GM21786 (cell line): ENCODE results near the gene CAPSL.
"Not testable (repeated sequence)": the region's sequence is repeated elsewhere in the genome, so short reads cannot be mapped to it uniquely, and the experiment has no call there.

Experiments used
- ATAC-seq: cut with Tn5 transposase; IDR thresholded peaks from one replicate; pipeline ENCODE4 v1.9.1; 2021; ENCODE audit not compliant: unreplicated experiment

Gene CAPSL

GRCh38 chr5:35877655-35878054 lies 60.8 kb downstream of the CAPSL start:
- no peak for ATAC-seq

GRCh38 chr5:35876922-35877321 lies 61.5 kb downstream of the CAPSL start:
- no peak for ATAC-seq

- ATAC-seq, result no peak
These were observed 62.0 kb downstream of the CAPSL start for GRCh38 chr5:35876454-35876853.

- ATAC-seq, result no peak
These were observed 67.8 kb downstream of the CAPSL start for GRCh38 chr5:35870605-35871004.

GRCh38 chr5:35869685-35870277 lies 68.6 kb downstream of the CAPSL start:
- ATAC-seq, result no peak

DNA sequence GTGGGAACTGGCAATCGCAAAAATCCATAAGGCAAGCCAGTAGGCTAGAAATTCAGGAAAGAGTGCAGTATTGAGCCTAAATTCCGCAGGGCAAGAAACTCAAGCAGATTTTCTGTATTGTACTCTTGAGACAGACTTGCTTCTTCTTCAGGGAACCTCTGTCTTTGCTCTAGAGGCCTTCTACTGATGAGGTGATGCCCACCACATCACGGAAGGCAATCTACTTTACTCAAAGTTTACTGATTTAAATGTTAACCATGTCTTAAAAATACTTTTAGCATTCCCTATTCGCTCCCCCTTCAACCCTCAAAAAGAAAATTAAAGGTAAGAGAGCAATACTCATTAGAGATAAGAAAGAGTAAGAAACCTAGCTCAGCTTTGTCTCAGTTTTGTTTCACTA lies 70.4 kb downstream of the CAPSL start:
- ATAC-seq, result no peak

- no peak for ATAC-seq
These were observed 75.3 kb downstream of the CAPSL start for GRCh38 chr5:35863159-35863558.

DNA sequence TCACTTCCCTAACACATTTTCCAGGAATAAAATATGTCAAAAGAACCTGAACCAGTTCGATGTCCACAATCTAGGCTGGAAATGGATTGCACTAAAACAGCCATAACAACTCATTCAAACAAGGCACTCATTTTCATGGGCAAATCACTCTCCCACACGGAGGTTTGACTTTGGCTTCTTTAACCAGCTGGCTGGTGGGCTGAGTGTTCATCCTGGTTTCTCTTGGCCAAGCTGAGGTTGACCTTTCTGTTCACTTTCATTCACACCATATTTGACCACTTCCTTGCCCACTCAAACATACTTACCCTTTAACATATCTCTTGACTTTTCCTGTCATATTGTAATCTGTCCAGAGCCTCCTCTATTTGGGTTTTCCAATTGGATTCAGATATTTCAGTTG lies 76.3 kb downstream of the CAPSL start:
- no peak for ATAC-seq

DNA sequence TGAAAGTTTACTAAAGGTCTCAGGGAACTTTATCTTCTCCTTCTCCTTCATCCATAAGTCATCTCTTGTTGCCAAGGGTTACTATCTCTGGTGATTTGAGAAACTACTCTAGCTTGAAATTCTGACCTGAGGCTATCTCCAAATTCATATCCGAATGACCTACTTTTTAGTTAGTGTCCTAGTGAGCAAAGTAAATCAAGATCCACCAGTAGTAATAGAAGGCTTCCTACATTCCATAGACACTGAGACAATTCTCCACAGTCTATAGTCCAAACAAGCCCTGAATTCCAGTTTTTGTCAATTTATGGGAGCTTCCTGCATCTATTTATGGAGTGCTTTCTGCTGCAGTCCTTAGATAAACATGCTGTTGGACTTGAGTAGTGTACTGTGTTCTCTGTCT lies 76.7 kb downstream of the CAPSL start:
- ATAC-seq, result no peak

- no peak for ATAC-seq
These were observed 77.7 kb downstream of the CAPSL start for GRCh38 chr5:35860686-35861085.

GRCh38 chr5:35859101-35859661 lies 79.2 kb downstream of the CAPSL start:
- no peak for ATAC-seq

DNA sequence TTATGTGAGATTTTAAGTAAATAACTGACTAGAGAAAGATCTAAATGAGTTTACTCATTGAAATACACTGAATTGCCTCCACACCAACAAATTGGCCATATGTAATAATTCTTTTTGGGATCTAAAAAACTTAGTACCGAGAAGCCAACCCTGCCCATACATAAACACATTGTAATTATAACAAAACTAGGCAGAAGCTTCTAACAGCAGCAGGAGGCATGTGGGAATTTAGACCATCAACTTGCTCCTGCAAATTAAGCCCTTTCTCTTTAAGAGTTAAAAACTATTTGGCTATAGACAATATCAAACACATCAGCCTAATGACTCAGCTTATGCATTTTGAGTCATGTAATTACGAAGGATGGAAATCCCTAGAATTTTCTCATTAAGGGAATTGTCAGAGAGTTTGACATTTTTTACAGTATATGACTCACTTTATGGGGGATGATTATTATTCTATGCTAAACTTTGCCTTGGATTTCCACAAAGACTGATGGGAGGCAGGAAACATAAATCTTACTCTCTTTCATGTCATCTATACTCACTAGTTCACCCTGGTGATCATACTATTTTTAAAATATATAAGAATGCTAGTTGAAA lies 80.7 kb downstream of the CAPSL start:
- ATAC-seq, result no peak

DNA sequence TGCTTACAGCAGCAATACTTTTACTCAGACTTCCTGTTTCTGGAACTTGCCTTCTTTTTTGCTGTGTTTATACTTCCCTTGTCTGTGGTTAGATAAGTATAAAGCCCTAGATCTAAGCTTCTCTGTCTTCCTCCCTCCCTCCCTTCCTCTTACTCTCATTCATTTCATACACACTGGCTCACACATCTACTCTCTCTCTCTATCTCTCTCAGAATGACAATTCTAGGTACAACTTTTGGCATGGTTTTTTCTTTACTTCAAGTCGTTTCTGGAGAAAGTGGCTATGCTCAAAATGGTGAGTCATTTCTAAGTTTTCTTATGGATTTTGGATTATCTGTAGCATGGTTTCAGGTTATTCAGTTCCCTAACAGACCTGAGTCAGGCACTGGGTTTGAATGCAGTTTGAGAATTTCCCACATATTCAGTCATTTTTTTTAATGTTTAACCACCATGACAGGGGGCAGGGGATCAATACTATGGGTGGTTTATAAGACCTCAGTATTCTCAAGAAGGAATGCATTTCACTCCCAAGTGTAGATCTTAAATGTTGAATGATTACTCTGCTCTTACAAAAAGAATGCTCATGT lies 81.6 kb downstream of the CAPSL start, which contains the start of gene IL7R:
Gene IL7R, plus strand, starts transcription at position 127 of the 587 bp plus-strand sequence. Its CDS starts 87 bp downstream, at position 214.
- no peak for ATAC-seq

DNA sequence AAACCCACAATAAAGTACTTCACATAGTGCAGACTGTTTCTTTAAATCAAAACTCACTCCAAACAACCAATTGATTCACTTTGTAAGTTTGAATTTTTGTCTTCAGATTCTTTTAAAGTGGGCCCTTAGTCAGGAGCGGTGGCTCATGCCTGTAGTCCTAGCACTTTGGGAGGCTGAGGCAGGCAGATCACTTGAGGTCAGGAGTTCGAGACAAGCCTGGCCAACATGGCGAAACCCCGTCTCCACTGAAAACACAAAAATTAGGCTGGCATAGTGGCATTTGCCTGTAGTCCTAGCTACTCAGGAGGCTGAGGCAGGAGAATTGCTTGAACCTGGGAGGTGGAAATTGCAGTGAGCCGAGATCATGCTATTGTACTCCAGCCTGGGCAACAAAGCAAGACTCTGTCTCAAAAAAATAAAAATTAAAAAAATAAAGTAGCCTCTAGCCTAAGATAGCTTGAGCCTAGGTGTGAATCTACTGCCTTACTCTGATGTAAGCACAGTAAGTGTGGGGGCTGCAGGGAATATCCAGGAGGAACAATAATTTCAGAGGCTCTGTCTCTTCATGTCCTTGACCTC lies 82.1 kb downstream of the CAPSL start:
- ATAC-seq, result not testable (repeated sequence)

DNA sequence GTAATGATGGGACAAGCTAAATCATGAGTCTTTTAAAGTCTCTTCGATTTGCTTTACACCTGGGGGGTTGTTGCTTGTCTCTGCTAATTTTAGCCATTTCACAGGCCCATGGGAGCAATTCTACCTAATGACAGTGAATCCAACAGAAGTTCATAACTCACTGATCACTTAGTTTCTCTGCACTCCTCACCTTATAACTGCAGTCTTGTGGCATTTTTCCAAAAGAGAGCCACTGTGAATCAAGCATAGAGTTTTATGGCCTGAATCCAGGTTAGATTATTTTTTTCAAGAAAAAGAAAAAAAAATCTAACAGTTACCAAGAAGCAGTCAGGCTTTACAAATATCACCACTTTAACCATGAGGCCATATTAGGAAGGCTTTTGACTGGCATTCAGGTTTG lies 83.2 kb downstream of the CAPSL start:
- ATAC-seq, result no peak
